A673 (cell line): ENCODE measurements around the gene DIPK1A.

Source experiments
- EZH2 ChIP-seq: fragments of 200-600 bp; sonication (generic); IDR thresholded peaks from 2 replicates; pipeline ENCODE4 v1.6.1; 2017; ENCODE audit warnings: borderline replicate concordance, low read depth, mild to moderate bottlenecking, mixed read lengths, antibody characterized with exemption, low read length; ENCODE audit not compliant: poor library complexity, severe bottlenecking
- TF ChIP-seq, protein P1 (sequence below): fragments of 300-800, 200-600 bp; sonication (generic); conservative IDR thresholded peaks from 2 replicates; pipeline ENCODE4 v1.5.1; 2017; ENCODE audit warnings: low read depth, mild to moderate bottlenecking, antibody characterized with exemption, low read length, moderate library complexity, mixed read lengths

DNA sequence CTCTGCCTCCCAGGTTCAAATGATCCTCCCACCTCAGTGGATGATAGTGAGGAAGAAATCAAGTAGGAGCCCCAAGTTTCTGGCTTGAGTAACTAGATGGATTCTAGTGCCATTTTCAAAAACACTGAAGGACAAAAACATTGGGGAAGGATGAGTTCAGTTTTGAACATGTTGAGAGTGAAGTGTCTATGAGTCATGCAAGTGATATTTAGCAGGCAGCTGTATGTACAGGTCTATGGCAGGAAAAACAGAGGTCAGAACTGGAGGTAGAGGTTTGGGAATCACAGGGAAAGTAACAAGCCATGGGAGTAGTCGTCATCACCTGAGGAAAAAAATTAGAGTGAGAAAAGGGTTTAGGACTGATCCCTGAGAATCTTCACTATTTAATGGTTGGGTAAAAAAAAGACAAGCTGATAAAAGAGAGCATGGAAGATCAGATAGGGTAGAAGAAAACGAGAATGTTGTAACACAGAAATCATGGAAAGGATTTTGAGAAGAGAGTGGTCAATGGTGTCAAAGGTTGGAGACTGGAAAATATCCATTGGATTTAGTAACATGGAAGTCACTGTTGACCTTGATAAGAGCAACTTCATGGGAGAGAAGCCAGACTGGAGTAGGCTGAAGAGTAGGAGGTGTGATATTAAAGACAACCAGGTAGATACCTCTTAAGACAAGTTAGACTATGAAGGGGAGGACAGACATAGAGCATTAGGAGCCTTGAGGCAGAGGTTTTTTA, 53.1 kb downstream of the DIPK1A start:
- TF ChIP-seq, protein P1, sequence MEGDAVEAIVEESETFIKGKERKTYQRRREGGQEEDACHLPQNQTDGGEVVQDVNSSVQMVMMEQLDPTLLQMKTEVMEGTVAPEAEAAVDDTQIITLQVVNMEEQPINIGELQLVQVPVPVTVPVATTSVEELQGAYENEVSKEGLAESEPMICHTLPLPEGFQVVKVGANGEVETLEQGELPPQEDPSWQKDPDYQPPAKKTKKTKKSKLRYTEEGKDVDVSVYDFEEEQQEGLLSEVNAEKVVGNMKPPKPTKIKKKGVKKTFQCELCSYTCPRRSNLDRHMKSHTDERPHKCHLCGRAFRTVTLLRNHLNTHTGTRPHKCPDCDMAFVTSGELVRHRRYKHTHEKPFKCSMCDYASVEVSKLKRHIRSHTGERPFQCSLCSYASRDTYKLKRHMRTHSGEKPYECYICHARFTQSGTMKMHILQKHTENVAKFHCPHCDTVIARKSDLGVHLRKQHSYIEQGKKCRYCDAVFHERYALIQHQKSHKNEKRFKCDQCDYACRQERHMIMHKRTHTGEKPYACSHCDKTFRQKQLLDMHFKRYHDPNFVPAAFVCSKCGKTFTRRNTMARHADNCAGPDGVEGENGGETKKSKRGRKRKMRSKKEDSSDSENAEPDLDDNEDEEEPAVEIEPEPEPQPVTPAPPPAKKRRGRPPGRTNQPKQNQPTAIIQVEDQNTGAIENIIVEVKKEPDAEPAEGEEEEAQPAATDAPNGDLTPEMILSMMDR: no peak
- TF ChIP-seq EZH2: no peak
